DOHH2 (cell line): ENCODE measurements around the gene RALA.

ENCODE experiments used
- EZH2phosphoT487 ChIP-seq: fragments of 200-600 bp; sonication (generic); IDR thresholded peaks from 2 replicates; pipeline ENCODE4 v1.6.1; 2017; ENCODE audit warnings: borderline replicate concordance, mild to moderate bottlenecking, antibody characterized with exemption, low read length, moderate library complexity, mixed read lengths
- TF ChIP-seq, protein P1 (sequence below): fragments of 200-600 bp; sonication (generic); IDR thresholded peaks from one replicate; pipeline ENCODE4 v1.5.1; 2014; ENCODE audit warnings: antibody characterized with exemption, mild to moderate bottlenecking, low read depth, low read length; ENCODE audit not compliant: poor library complexity, severe bottlenecking

DNA sequence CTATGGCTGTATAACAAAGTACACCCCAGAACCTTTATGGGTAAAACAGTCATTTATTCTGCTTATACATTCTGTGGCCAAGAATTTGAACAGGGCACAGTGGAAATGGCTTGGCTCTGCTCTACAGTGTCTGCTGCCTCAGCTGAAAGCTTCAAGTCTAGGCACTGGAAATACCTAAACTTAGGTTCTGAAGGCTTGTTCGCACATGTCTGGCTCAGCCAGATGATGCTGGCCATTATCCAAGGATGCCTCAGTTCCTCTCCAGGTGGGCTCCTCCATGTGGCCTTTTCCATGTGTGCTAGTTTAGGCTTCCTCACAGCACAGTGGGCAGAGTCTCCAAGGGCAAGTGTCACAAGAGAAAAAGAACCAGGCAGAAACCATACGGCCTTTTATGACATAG is 76.8 kb downstream of the RALA start:
- TF ChIP-seq, protein P1, sequence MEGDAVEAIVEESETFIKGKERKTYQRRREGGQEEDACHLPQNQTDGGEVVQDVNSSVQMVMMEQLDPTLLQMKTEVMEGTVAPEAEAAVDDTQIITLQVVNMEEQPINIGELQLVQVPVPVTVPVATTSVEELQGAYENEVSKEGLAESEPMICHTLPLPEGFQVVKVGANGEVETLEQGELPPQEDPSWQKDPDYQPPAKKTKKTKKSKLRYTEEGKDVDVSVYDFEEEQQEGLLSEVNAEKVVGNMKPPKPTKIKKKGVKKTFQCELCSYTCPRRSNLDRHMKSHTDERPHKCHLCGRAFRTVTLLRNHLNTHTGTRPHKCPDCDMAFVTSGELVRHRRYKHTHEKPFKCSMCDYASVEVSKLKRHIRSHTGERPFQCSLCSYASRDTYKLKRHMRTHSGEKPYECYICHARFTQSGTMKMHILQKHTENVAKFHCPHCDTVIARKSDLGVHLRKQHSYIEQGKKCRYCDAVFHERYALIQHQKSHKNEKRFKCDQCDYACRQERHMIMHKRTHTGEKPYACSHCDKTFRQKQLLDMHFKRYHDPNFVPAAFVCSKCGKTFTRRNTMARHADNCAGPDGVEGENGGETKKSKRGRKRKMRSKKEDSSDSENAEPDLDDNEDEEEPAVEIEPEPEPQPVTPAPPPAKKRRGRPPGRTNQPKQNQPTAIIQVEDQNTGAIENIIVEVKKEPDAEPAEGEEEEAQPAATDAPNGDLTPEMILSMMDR, result no peak
- TF ChIP-seq EZH2phosphoT487, result no peak
